Effector memory CD4-positive, alpha-beta T cell (primary cell): ENCODE data around the gene CLIC3.

Experiments used
- DNase-seq, 3 donors: peaks; one replicate each; pipeline ENCODE4 v3.0.0-alpha.2; 2020
- H3K27ac ChIP-seq: 2 replicates; pipeline ENCODE4 v1.7.0; 2013; ENCODE audit warnings: mild to moderate bottlenecking, low read length, moderate library complexity; ENCODE audit not compliant: insufficient read depth, poor library complexity, severe bottlenecking
- H3K27me3 ChIP-seq: replicated peaks from 2 replicates; pipeline ENCODE4 v1.7.0; 2013; ENCODE audit warnings: mild to moderate bottlenecking, low read length; ENCODE audit not compliant: insufficient read depth, control insufficient read depth, poor library complexity, severe bottlenecking
- H3K36me3 ChIP-seq: 2 replicates; pipeline ENCODE4 v1.7.0; 2013; ENCODE audit warnings: mild to moderate bottlenecking, low read length, moderate library complexity; ENCODE audit not compliant: control insufficient read depth, insufficient read depth
- H3K4me1 ChIP-seq: 2 replicates; pipeline ENCODE4 v1.7.0; 2013; ENCODE audit warnings: low read length, mild to moderate bottlenecking; ENCODE audit not compliant: control insufficient read depth, insufficient read depth, poor library complexity, severe bottlenecking
- H3K4me3 ChIP-seq: 2 replicates; pipeline ENCODE4 v1.7.0; 2013; ENCODE audit warnings: low read length, low read depth, mild to moderate bottlenecking; ENCODE audit not compliant: insufficient read depth, poor library complexity, severe bottlenecking
- H3K9me3 ChIP-seq: 2 replicates; pipeline ENCODE4 v1.7.0; 2013; ENCODE audit warnings: mild to moderate bottlenecking, low read length, moderate library complexity; ENCODE audit not compliant: control insufficient read depth

Gene CLIC3

DNA sequence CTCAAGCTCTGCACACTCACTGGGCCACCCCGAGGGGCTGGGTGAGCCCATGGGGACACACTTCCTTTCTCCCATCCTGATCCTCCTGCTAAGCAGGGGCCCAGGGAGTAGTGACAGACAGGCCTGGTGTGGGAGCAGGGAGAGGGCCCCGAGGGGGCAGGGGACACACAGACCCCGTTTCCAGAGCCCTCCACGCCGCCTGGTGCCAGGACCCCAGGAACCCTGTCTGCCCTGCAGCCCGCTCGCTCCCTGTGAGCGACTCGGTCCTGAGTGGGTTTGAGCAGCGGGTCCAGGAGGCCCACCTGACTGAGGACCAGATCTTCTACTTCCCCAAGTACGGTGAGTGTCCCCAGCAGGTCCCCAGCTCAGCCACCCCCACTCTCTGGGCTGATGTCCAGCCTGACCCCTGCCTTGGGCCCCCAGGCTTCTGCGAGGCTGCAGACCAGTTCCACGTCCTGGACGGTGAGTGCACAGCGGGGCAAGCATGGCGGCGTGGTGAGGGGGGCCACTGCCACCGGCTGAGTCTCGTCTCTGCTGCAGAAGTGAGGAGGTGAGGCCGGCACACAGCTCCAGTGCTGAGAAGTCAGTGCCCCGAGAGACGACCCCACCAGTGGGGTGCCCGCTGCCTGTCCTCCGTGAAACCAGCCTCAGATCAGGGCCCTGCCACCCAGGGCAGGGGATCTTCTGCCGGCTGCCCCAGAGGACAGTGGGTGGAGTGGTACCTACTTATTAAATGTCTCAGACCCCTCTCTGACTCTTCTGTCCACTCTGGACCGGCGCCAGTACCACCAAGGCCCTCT is 49.9 kb downstream of the CLIC3 start:
- no peak for DNase-seq
- Histone ChIP-seq H3K27me3 (no peaks in the 10 kb centered on the region), H3K36me3 (peaks cover 13% of the 10 kb centered on the region), H3K27ac (no peak overlapping the region), H3K4me1 (peaks cover 27% of the 10 kb centered on the region), H3K9me3 (no peaks in the 10 kb centered on the region), H3K4me3 (no peak overlapping the region)

DNA sequence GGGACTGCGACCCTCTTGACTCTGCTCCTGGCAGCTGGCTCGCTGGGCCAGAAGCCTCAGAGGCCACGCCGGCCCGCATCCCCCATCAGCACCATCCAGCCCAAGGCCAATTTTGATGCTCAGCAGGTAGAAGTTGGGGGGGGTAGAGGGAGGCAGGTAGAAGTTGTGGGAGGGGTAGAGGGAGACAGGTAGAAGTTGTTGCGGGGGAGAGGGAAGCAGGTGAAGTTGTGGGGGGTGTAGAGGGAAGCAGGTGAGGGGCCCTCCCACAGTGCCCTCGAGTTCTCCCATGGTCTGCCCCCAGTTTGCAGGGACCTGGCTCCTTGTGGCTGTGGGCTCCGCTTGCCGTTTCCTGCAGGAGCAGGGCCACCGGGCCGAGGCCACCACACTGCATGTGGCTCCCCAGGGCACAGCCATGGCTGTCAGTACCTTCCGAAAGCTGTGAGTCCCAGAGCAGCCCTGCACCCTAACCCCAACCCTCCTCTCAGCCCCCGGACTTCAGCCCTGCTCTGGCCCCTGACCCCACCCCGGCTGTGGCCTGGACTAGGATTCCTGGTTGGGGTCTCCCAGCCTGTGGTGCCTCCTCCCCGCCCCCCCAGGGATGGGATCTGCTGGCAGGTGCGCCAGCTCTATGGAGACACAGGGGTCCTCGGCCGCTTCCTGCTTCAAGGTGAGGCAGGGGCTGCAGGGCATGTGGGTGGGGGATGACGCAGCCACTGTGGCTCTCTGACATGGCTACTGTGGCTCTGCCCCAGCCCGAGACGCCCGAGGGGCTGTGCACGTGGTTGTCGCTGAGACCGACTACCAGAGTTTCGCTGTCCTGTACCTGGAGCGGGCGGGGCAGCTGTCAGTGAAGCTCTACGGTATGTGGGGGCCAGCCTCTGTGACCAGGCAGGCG is 50.8 kb downstream of the CLIC3 start:
- no peaks in the 10 kb centered on the region for H3K9me3 ChIP-seq
- no peak overlapping the region for H3K4me3 ChIP-seq
- peaks cover 27% of the 10 kb centered on the region for H3K4me1 ChIP-seq
- no peak for DNase-seq
- peaks cover 22% of the 10 kb centered on the region for H3K36me3 ChIP-seq
- no peak overlapping the region for H3K27ac ChIP-seq
- H3K27me3 ChIP-seq, result no peaks in the 10 kb centered on the region
